KMS-11 (cell line): Measurements from ENCODE around the gene TMEM260.

Source experiments
- H2AFZ ChIP-seq: fragments of 200-600 bp; sonication (generic); 2 replicates; pipeline ENCODE4 v1.6.1; 2016; ENCODE audit warnings: antibody characterized with exemption, mixed run types, low read depth
- H3K27ac ChIP-seq: fragments of 200-600 bp; sonication (generic); 2 replicates; pipeline ENCODE4 v1.6.1; 2016; ENCODE audit warnings: mild to moderate bottlenecking, mixed run types
- H3K27me3 ChIP-seq: fragments of 200-600 bp; sonication (generic); 2 replicates; pipeline ENCODE4 v1.6.1; 2017; ENCODE audit warnings: mild to moderate bottlenecking, low read depth, mixed run types, moderate library complexity; ENCODE audit not compliant: insufficient read depth
- H3K36me3 ChIP-seq: fragments of 200-600 bp; sonication (generic); 2 replicates; pipeline ENCODE4 v1.6.1; 2017; ENCODE audit warnings: mild to moderate bottlenecking, mixed run types; ENCODE audit not compliant: insufficient read depth
- H3K4me1 ChIP-seq: fragments of 200-600 bp; sonication (generic); 2 replicates; pipeline ENCODE4 v1.6.1; 2016; ENCODE audit warnings: mild to moderate bottlenecking, low read depth, mixed run types; ENCODE audit not compliant: poor library complexity, severe bottlenecking
- H3K4me2 ChIP-seq: fragments of 200-600 bp; sonication (generic); 2 replicates; pipeline ENCODE4 v1.7.0; 2016; ENCODE audit warnings: mild to moderate bottlenecking, mixed run types
- H3K4me3 ChIP-seq: fragments of 200-600 bp; sonication (generic); IDR thresholded peaks from 2 replicates; pipeline ENCODE4 v1.6.1; 2017; ENCODE audit warnings: low read depth, low read length, mixed read lengths; ENCODE audit not compliant: insufficient read depth
- H3K79me2 ChIP-seq: fragments of 200-600 bp; sonication (generic); 2 replicates; pipeline ENCODE4 v1.6.1; 2016; ENCODE audit warnings: low read depth, mixed run types; ENCODE audit not compliant: insufficient read depth
- H3K9ac ChIP-seq: fragments of 200-600 bp; sonication (generic); 2 replicates; pipeline ENCODE4 v1.6.1; 2016; ENCODE audit warnings: mild to moderate bottlenecking, mixed run types
- H4K20me1 ChIP-seq: fragments of 200-600 bp; sonication (generic); 2 replicates; pipeline ENCODE4 v1.6.1; 2016; ENCODE audit warnings: mild to moderate bottlenecking, mixed run types; ENCODE audit not compliant: insufficient read depth
- TF ChIP-seq, protein P1 (sequence below): fragments of 200-600 bp; sonication (generic); conservative IDR thresholded peaks from 2 replicates; pipeline ENCODE4 v1.6.1; 2017; ENCODE audit warnings: low read depth, mild to moderate bottlenecking, antibody characterized with exemption, low read length, moderate library complexity, mixed read lengths

TMEM260 gene

DNA sequence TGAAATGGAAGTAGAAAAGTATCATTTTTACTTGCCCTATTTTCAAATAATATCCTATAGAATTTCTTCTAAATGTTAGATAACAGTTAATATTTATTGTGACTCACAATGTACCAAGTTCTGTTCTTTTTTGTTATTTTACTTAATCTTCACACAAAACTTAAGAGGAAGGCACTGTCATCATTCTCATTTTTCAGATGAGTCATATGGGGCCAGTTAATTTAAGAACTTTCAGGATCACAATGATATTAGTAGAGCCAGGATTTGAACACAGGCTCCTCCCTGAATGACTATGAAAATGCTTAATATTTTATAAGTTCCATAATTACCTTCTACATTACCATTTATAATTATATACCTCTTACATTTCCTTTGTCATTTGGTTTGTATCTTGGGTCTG lies 10.4 kb upstream of the TMEM260 start:
- H3K36me3 ChIP-seq = no peaks in the 10 kb centered on the region
- no peaks in the 10 kb centered on the region for H3K4me1 ChIP-seq
- H3K79me2 ChIP-seq = no peaks in the 10 kb centered on the region
- no peak overlapping the region for H3K4me2 ChIP-seq
- H2AFZ ChIP-seq = no peak overlapping the region
- TF ChIP-seq, protein P1, sequence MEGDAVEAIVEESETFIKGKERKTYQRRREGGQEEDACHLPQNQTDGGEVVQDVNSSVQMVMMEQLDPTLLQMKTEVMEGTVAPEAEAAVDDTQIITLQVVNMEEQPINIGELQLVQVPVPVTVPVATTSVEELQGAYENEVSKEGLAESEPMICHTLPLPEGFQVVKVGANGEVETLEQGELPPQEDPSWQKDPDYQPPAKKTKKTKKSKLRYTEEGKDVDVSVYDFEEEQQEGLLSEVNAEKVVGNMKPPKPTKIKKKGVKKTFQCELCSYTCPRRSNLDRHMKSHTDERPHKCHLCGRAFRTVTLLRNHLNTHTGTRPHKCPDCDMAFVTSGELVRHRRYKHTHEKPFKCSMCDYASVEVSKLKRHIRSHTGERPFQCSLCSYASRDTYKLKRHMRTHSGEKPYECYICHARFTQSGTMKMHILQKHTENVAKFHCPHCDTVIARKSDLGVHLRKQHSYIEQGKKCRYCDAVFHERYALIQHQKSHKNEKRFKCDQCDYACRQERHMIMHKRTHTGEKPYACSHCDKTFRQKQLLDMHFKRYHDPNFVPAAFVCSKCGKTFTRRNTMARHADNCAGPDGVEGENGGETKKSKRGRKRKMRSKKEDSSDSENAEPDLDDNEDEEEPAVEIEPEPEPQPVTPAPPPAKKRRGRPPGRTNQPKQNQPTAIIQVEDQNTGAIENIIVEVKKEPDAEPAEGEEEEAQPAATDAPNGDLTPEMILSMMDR = no peak
- no peak overlapping the region for H3K27ac ChIP-seq
- no peaks in the 10 kb centered on the region for H4K20me1 ChIP-seq
- H3K9ac ChIP-seq = no peak overlapping the region
- H3K27me3 ChIP-seq = no peaks in the 10 kb centered on the region
- no peak overlapping the region for H3K4me3 ChIP-seq

- no peaks in the 10 kb centered on the region for H4K20me1 ChIP-seq
- no peaks in the 10 kb centered on the region for H3K4me1 ChIP-seq
- no peaks in the 10 kb centered on the region for H3K36me3 ChIP-seq
- no peaks in the 10 kb centered on the region for H3K79me2 ChIP-seq
- no peaks in the 10 kb centered on the region for H3K27me3 ChIP-seq
- H3K27ac ChIP-seq = no peak overlapping the region
- no peak overlapping the region for H3K4me2 ChIP-seq
- H3K4me3 ChIP-seq = no peak overlapping the region
- TF ChIP-seq, protein P1 = no peak
- H3K9ac ChIP-seq = no peak overlapping the region
- no peak overlapping the region for H2AFZ ChIP-seq
Observed at GRCh38 chr14:56570295-56570694, 9.3 kb upstream of the TMEM260 start.

DNA sequence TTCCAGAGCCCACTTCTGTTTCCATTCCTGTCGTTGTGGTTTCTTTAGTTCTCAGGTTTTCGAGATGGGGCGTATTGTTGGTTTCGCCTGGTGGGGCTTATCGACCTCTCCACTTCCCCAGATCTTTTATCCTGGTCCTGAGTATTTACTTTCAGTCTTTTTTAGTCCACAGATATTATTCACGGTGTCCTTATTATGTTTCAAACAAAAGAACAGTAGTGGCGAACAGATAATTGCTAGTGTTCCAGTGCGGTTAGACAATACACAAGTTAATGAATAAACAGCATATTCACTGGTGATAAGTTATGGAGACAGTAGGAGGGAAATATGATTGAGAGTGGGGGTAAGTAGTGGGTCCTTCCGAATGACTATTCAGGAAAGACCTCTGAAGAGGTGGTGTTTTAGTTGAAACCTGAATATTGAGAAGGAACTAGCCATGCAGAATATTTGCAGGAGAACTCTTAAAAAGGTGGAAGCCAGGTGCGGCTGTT lies 668 bp downstream of the TMEM260 start:
- Histone ChIP-seq H2AFZ (peak overlapping the region; percentile 83), H3K36me3 (no peaks in the 10 kb centered on the region), H3K27ac (peak overlapping the region; percentile 81), H3K9ac (peak overlapping the region; percentile 93; the same call in 1 of the 2 replicates), H3K79me2 (peaks cover 23% of the 10 kb centered on the region; the same call in 1 of the 2 replicates), H3K4me3 (no peak overlapping the region), H3K27me3 (no peaks in the 10 kb centered on the region), H3K4me1 (peaks cover 15% of the 10 kb centered on the region), H3K4me2 (peak overlapping the region; percentile 80), H4K20me1 (no peaks in the 10 kb centered on the region)
- TF ChIP-seq, protein P1 = no peak

- peaks cover 15% of the 10 kb centered on the region for H3K4me1 ChIP-seq
- no peaks in the 10 kb centered on the region for H3K27me3 ChIP-seq
- no peaks in the 10 kb centered on the region for H4K20me1 ChIP-seq
- H3K4me3 ChIP-seq = no peak overlapping the region
- peak overlapping the region; percentile 80 for H3K4me2 ChIP-seq
- TF ChIP-seq, protein P1 = no peak
- H3K79me2 ChIP-seq = peaks cover 23% of the 10 kb centered on the region; the same call in 1 of the 2 replicates
- H3K27ac ChIP-seq = no peak overlapping the region
- no peak overlapping the region for H2AFZ ChIP-seq
- no peak overlapping the region for H3K9ac ChIP-seq
- H3K36me3 ChIP-seq = no peaks in the 10 kb centered on the region
Observed at GRCh38 chr14:56581041-56581727, 1.6 kb downstream of the TMEM260 start.
